ENCODE data around the gene B4GALT5.
"Not testable (repeated sequence)": the region's sequence is repeated elsewhere in the genome, so short reads cannot be mapped to it uniquely, and the experiment has no call there.

The B4GALT5 gene, protein sequence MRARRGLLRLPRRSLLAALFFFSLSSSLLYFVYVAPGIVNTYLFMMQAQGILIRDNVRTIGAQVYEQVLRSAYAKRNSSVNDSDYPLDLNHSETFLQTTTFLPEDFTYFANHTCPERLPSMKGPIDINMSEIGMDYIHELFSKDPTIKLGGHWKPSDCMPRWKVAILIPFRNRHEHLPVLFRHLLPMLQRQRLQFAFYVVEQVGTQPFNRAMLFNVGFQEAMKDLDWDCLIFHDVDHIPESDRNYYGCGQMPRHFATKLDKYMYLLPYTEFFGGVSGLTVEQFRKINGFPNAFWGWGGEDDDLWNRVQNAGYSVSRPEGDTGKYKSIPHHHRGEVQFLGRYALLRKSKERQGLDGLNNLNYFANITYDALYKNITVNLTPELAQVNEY

GRCh38 chr20:49713753-49714712, at the start of gene B4GALT5:
Gene B4GALT5 (minus strand): TSS chr20:49713878. CDS start chr20:49713690, 188 bp downstream.
- peak in 1 of 2 donors; percentile 52 for DNase-seq (ENCODE audit: low read depth in 2 of 2)

DNA sequence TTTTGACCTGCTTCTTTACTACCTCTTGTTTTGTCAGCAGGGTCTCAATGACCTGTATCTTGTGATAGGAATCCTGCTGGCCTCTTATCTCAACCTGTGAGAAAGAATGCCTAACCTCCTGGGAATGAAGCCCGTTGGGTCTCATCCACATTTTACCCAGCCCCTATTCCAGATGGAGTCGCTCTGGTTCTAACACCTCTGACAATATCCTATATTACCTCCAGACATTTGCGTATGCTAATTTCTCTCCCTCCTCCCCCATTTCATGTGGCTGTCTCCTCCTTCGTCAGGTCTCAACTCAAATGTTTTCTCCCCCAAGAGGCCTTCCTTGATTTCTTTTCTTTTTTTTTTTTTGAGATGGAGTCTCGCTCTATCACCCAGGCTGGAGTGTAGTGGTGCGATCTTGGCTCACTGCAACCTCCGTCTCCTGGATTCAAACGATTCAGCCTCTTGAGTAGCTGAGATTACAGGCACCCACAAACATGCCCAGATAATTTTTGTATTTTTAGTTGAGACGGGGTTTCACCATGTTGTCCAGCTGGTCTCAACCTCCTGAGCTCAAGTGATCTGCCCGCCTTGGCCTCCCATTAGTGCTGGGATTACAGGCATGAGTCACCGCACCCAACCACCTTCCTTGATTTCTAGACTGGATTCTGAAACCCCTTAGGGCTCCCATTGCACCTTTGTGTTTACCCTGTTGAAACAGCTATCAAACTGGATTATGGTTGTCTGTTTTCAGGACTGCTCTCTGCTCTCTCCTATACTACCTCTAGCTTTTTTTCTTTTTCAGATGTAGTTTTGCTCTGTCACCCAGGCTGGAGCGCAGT, 49.5 kb upstream of the B4GALT5 start:
- no peak for DNase-seq (ENCODE audit: low read depth in 2 of 2)

DNA sequence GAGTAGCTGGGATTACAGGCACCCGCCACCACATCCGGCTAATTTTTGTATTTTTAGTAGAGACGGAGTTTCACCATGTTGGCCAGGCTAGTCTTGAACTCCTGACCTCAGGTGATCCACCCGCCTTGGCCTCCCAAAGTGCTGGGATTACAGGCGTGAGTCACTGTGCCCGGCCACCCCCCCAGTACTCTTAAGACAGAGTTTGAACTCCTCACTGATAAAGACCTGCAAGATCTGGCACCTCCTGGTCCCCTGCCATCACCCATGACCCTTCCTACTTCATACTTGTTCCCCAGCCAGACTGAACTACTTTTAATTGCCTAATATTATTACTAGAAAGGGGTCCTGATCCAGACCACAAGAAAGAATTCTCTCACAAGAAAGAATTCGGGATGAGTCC, 48.2 kb upstream of the B4GALT5 start:
- not testable (repeated sequence) for DNase-seq (ENCODE audit: low read depth in 2 of 2)

GRCh38 chr20:49759266-49759950, 45.7 kb upstream of the B4GALT5 start:
- DNase-seq (ENCODE audit: low read depth in 2 of 2), result no peak

- no peak for DNase-seq (ENCODE audit: low read depth in 2 of 2)
Measured at GRCh38 chr20:49758781-49759180, 45.1 kb upstream of the B4GALT5 start.

DNA sequence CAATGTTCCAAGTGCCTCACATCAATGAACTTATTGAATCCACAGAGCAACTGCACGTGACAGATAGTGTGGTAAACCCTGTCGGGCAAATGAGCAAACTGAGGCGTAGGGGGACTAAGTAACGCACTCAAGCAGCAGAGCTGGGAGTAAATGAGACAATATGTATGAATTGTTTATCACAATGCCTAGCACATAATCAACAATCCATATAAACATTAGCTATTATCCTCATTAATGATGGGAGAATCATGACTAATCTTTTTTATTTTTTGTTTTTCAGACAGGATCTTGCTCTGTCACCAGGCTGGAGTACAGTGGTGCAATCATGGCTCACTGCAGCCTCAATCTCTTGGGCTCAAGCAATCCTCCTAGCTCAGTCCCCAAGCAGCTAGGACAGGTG, 43.9 kb upstream of the B4GALT5 start:
- DNase-seq (ENCODE audit: low read depth in 2 of 2), result no peak

DNA sequence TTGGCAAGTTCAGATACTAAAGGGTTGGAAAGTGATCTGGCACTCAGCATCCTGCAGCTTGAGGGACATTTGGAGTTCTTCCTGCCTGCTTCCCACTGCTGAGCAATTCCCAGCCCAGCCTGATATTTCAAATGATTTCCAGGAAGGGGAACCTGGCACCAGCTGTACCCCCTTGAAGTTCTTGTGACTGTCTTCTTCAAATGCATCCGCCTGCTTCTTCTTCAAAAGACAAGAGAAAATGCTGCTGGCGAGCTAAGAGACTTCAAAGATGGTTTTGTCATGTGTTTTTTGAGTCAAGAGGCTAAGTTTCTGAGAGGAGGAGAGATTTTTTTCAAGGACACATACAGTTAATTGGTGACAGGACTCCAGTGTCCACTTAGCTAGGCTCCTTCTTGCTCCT, 42.6 kb upstream of the B4GALT5 start:
- no peak for DNase-seq (ENCODE audit: low read depth in 2 of 2)

DNA sequence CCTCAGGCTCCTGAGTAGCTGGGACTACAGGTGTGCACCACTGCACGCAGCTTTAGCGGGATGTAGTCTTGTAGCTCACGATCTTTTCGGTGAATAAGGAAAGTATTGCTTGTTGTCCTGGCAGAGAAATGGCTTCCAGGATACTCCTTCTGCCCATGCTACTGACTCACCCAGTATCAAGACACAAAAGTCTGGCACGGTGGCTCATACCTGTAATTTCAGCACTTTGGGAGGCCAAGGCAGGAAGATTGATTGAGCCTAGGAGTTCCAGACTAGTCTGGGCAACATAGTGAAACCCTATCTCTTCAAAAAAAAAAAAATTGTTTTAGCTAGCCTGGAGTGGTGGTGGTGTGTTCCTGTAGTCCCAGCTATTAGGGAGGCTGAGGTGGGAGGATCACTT, 40.9 kb upstream of the B4GALT5 start:
- no peak for DNase-seq (ENCODE audit: low read depth in 2 of 2)

DNA sequence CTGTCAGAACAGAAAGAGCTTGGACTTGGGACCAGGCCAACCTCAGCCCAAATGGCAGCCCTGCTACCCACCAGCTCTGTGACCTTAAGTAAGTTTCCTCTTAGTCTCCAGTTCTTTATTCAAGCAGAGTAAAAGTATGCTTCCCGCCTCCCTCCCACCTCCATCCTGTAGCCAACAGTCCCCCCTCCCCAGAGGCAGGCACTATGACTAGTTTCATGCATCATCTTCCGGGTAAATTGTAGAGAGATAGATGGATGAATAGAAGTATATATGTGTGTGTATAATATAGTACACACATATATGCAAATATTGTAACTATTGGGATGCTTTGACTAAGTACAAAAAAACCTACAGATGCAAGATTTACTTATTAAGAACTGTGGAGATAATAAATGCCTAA, 39.5 kb upstream of the B4GALT5 start:
- DNase-seq (ENCODE audit: low read depth in 2 of 2), result no peak

DNA sequence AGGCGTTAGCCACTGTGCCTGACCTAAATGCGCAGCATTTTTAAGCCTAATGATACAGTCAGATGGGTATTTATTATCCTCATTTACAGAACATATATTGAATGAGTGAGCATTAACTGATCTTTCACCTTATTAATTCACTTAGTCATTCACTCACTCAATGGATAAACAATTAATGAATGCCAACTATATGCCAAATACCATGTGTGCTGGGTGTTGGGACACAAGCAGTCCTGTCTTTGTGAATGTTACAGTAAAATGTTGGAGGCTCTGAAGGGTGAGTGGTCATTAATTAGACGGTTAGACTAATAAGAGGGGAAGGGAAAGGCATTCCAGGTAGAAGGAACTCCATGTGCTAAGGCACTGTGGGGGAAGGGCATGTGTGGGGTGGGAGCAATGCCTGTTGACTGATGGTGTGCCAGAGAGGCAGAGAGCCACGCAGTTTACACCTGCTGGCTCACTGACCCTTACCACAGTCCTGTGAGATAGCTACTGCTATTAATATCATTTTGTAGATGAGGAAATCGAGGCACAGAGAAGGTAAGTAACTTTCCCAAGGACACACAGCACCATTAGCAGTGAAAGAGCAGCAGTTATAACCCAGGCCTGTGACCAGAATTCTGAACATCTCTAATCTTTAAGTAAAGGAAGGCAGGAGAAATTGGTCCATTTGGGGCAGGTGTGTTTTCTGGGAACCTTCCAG, 38.7 kb upstream of the B4GALT5 start:
- DNase-seq (ENCODE audit: low read depth in 2 of 2), result no peak

DNA sequence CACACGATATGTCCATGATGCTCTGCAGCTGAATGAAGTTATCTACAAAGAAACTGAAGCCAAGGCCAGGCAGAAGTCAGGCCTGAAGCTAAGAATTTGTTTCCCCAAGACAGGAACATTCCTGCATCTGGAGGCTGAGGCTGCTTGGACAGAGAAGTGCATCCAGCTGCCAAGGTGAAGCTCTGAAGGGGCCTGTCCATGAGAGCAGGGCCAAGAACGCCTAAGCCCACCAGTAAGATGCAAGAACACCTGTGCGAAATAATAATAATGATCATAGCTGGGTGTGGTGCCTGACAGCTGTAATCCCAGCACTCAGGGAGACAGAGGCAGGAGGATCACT, 37.7 kb upstream of the B4GALT5 start:
- DNase-seq (ENCODE audit: low read depth in 2 of 2), result no peak

DNA sequence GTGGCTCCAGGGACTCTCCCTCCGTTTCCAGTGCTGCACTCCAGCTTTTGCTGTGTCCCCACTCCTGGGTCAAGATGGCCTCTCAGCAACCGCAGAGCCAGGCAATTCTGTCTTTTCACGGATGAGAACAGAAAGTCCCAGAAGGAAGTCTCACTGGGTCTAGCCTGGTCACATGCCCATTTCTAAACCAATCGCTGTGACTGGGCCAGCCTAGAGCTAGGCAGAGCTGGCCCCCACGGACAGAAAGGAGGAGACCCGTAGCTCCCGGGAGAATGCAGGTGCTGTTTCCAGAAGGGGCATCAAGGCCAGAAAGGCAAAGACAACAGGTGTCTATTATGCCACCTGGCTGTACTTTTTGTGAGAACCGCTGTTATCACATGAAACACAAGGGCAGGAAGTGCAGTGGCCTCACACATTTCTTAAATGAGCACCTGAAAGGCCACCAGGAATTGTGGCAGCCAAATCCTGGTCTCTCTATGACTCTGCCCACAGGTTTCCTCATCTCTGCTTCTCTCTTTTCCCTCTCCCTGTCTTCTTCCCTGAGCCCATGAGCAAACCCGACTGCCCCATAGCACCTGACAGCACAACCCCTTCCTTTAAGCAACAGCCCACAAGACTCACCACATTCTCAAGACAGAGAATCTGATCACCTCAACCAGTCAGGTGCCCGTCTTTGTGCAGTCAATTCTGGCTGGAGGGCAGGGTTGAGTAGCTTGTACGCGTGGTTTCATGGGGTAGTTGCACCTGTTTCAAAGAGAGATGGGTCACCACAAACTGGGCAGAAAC, 37.1 kb upstream of the B4GALT5 start:
- no peak for DNase-seq (ENCODE audit: low read depth in 2 of 2)

GRCh38 chr20:49749625-49750024, 35.9 kb upstream of the B4GALT5 start:
- DNase-seq (ENCODE audit: low read depth in 2 of 2), result no peak

- no peak for DNase-seq (ENCODE audit: low read depth in 2 of 2)
Measured at GRCh38 chr20:49748525-49748838, 34.8 kb upstream of the B4GALT5 start.

DNA sequence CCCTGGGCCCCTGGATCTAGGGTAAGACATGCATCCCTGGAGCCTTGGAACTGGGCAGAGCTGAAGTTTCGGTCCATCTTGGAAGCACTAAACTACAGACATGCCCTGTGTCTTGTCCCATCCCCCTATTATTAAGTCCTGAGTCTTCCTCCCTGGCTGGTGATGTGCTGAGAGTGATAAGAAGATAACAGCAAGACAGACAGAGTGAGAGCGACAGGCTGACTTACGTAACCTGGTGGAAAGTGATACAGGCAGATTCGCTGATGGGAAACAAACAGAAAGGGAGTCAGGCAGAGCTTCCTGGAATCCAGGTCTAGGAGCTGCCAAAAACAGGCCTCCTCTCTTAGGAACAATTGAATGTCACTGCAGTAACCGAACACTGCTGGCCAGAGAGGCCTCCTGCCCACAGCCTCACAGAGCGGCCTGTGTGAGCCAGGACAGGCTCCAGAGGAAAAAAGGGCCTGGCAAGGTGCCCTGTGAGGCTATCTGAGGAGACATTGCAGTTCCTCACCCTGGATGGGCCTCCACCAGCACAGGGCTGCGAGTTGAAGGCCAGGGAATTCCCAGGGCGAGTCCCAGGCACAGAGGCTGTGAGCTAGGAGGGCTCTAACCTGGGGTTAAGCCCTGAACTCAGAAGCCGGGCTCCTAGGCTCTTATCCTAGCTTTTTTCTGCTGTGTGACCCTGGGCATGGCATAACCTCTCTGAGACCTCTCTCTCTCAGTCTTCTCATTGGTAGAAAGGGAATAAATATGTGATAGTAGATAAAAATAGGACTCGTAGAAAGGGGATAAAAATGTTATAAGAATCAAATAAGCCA, 34.2 kb upstream of the B4GALT5 start:
- DNase-seq (ENCODE audit: low read depth in 2 of 2), result no peak

GRCh38 chr20:49742948-49743347, 29.3 kb upstream of the B4GALT5 start:
- DNase-seq (ENCODE audit: low read depth in 2 of 2), result no peak

GRCh38 chr20:49741977-49742376, 28.3 kb upstream of the B4GALT5 start:
- no peak for DNase-seq (ENCODE audit: low read depth in 2 of 2)

DNA sequence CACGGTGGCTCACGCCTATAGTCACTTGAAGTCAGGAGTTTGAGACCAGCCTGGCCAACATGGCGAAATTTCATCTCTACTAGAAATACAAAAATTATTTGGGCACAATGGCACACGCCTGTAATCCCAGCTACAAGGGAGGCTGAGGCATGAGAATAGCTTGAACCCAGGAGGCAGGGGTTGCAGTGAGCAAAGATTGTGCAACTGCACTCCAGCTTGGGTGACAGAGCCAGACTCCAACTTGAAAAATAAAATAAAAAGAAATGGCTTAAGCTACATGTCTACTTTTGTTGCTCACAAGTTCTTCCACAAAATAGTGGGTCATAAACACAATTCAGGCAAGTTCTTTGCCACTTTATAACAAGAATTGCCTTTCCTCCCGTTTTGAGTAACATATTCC, 27.1 kb upstream of the B4GALT5 start:
- DNase-seq (ENCODE audit: low read depth in 2 of 2), result no peak

- no peak for DNase-seq (ENCODE audit: low read depth in 2 of 2)
Measured at GRCh38 chr20:49739042-49739441, 25.4 kb upstream of the B4GALT5 start.
